HUES48 (cell line): ENCODE data around the gene RPE65.
"Not testable (repeated sequence)": the region's sequence is repeated elsewhere in the genome, so short reads cannot be mapped to it uniquely, and the experiment has no call there.

Experiments
- H3K27ac ChIP-seq: one replicate; pipeline ENCODE4 v1.7.0; 2013; ENCODE audit warnings: low read depth, low read length, inconsistent platforms
- H3K27me3 ChIP-seq: 2 replicates; pipeline ENCODE4 v1.6.1; 2013; ENCODE audit warnings: mild to moderate bottlenecking, low read length; ENCODE audit not compliant: control insufficient read depth, insufficient read depth
- H3K36me3 ChIP-seq: 2 replicates; pipeline ENCODE4 v1.6.1; 2013; ENCODE audit warnings: low read length; ENCODE audit not compliant: control insufficient read depth, insufficient read depth
- H3K4me1 ChIP-seq: 2 replicates; pipeline ENCODE4 v1.6.1; 2013; ENCODE audit warnings: mild to moderate bottlenecking, low read length; ENCODE audit not compliant: control insufficient read depth, insufficient read depth
- H3K4me3 ChIP-seq: 2 replicates; pipeline ENCODE4 v1.5.1; 2013; ENCODE audit warnings: mild to moderate bottlenecking, low read depth, low read length
- H3K9ac ChIP-seq: 2 replicates; pipeline ENCODE4 v1.6.1; 2013; ENCODE audit warnings: mild to moderate bottlenecking, low read depth, low read length, moderate library complexity
- H3K9me3 ChIP-seq: 2 replicates; pipeline ENCODE4 v1.6.1; 2013; ENCODE audit warnings: low read length; ENCODE audit not compliant: control insufficient read depth, insufficient read depth

RPE65 gene

GRCh38 chr1:68409426-68409825 is 40.3 kb downstream of the RPE65 start:
- no peak overlapping the region for H3K27ac ChIP-seq
- H3K9ac ChIP-seq, result no peak overlapping the region
- H3K27me3 ChIP-seq, result no peaks in the 10 kb centered on the region
- H3K9me3 ChIP-seq, result no peaks in the 10 kb centered on the region
- H3K4me3 ChIP-seq, result no peak overlapping the region
- no peaks in the 10 kb centered on the region for H3K4me1 ChIP-seq
- H3K36me3 ChIP-seq, result no peaks in the 10 kb centered on the region

GRCh38 chr1:68401506-68401905 is 48.2 kb downstream of the RPE65 start:
- Histone ChIP-seq H3K4me3 (no peak overlapping the region), H3K36me3 (no peaks in the 10 kb centered on the region), H3K27ac (no peak overlapping the region), H3K27me3 (no peaks in the 10 kb centered on the region), H3K9ac (no peak overlapping the region), H3K9me3 (no peaks in the 10 kb centered on the region), H3K4me1 (no peaks in the 10 kb centered on the region)

- not testable (repeated sequence) for H3K9ac ChIP-seq, H3K27ac ChIP-seq, H3K36me3 ChIP-seq, H3K27me3 ChIP-seq, H3K4me1 ChIP-seq, H3K4me3 ChIP-seq, H3K9me3 ChIP-seq
Observed at GRCh38 chr1:68395575-68395974, 54.2 kb downstream of the RPE65 start.

- not testable (repeated sequence) for H3K27ac ChIP-seq, H3K27me3 ChIP-seq, H3K9ac ChIP-seq, H3K36me3 ChIP-seq, H3K4me3 ChIP-seq, H3K4me1 ChIP-seq, H3K9me3 ChIP-seq
Observed at GRCh38 chr1:68392474-68392873, 57.3 kb downstream of the RPE65 start.

GRCh38 chr1:68385798-68386524 is 63.8 kb downstream of the RPE65 start:
- not testable (repeated sequence) for H3K36me3 ChIP-seq, H3K27ac ChIP-seq, H3K4me1 ChIP-seq

GRCh38 chr1:68384872-68385411 is 64.8 kb downstream of the RPE65 start:
- H3K4me1 ChIP-seq, result no peaks in the 10 kb centered on the region
- H3K4me3 ChIP-seq, result no peak overlapping the region
- no peaks in the 10 kb centered on the region for H3K36me3 ChIP-seq
- 0 out of 2 replicates have a peak, but pooled peaks cover 4% of the 10 kb centered on the region for H3K9me3 ChIP-seq
- peak overlapping the region; percentile 80 for H3K27ac ChIP-seq
- H3K27me3 ChIP-seq, result no peaks in the 10 kb centered on the region
- no peak overlapping the region for H3K9ac ChIP-seq

More at GRCh38 chr1:68385798-68386524, 63.8 kb downstream of the RPE65 start:
- H3K27me3 ChIP-seq, H3K9me3 ChIP-seq, H3K4me3 ChIP-seq, H3K9ac ChIP-seq: not testable (repeated sequence)

- H3K27ac ChIP-seq, result peak overlapping the region; percentile 80
- no peak overlapping the region for H3K9ac ChIP-seq
- 0 out of 2 replicates have a peak, but pooled peaks cover 4% of the 10 kb centered on the region for H3K9me3 ChIP-seq
- no peak overlapping the region for H3K4me3 ChIP-seq
- H3K4me1 ChIP-seq, result no peaks in the 10 kb centered on the region
- H3K36me3 ChIP-seq, result no peaks in the 10 kb centered on the region
- no peaks in the 10 kb centered on the region for H3K27me3 ChIP-seq
Observed at GRCh38 chr1:68384321-68384813, 65.4 kb downstream of the RPE65 start.

GRCh38 chr1:68383092-68383491 is 66.7 kb downstream of the RPE65 start:
- H3K36me3 ChIP-seq, result no peaks in the 10 kb centered on the region
- H3K27me3 ChIP-seq, result no peaks in the 10 kb centered on the region
- no peak overlapping the region for H3K27ac ChIP-seq
- H3K9me3 ChIP-seq, result 0 out of 2 replicates have a peak, but pooled peaks cover 4% of the 10 kb centered on the region
- H3K9ac ChIP-seq, result no peak overlapping the region
- no peak overlapping the region for H3K4me3 ChIP-seq
- no peaks in the 10 kb centered on the region for H3K4me1 ChIP-seq

GRCh38 chr1:68379085-68379478 is 70.7 kb downstream of the RPE65 start:
- no peak overlapping the region for H3K4me3 ChIP-seq
- H3K27me3 ChIP-seq, result no peaks in the 10 kb centered on the region
- no peaks in the 10 kb centered on the region for H3K9me3 ChIP-seq
- no peaks in the 10 kb centered on the region for H3K4me1 ChIP-seq
- H3K27ac ChIP-seq, result no peak overlapping the region
- no peaks in the 10 kb centered on the region for H3K36me3 ChIP-seq
- no peak overlapping the region for H3K9ac ChIP-seq
